Uterus (tissue), 4 donors: ENCODE results near the gene FAM118A. TPM values are rescaled to one million over a fixed set of nuclear protein-coding genes. Genes with fewer than 3 reads are reported as not detected.
"Not testable (repeated sequence)": the region's sequence is repeated elsewhere in the genome, so short reads cannot be mapped to it uniquely, and the experiment has no call there.

Experiments used
- DNase-seq, 2 donors: peaks; one replicate each; pipeline ENCODE4 v3.0.0-alpha.2; 2019 to 2020
- H3K27ac ChIP-seq, 2 donors: fragments of 200-600 bp; sonication (generic); 1 replicate in 1 of 2; 2 replicates in 1 of 2; pipeline ENCODE4 v1.5.1; 2016 to 2018
- H3K27me3 ChIP-seq, 2 donors: fragments of 200-600 bp; sonication (generic); one replicate each; pipeline ENCODE4 v1.5.1; 2018 to 2019; ENCODE audit warnings: control low read depth in 1 of 2
- H3K36me3 ChIP-seq, 2 donors: fragments of 200-600 bp; sonication (generic); one replicate each; pipeline ENCODE4 v1.5.1; 2019; ENCODE audit warnings: control low read depth in 1 of 2
- H3K4me1 ChIP-seq, 2 donors: fragments of 200-600 bp; sonication (generic); one replicate each; pipeline ENCODE4 v1.5.1; 2018 to 2019; ENCODE audit warnings: control low read depth in 1 of 2
- H3K4me3 ChIP-seq, 2 donors: fragments of 200-600 bp; sonication (generic); 1 replicate in 1 of 2; 2 replicates in 1 of 2; pipeline ENCODE4 v1.5.1; 2018 to 2019; ENCODE audit warnings: mild to moderate bottlenecking in 1 of 2
- H3K9me3 ChIP-seq, 2 donors: fragments of 200-600 bp; sonication (generic); one replicate each; pipeline ENCODE4 v1.5.1; 2019; ENCODE audit warnings: control low read depth in 1 of 2
- POLR2A ChIP-seq, 2 donors: fragments of 450-650 bp; IDR thresholded peaks; one replicate each; pipeline ENCODE4 v1.6.1; 2016; ENCODE audit warnings: antibody characterized with exemption in 2 of 2, mild to moderate bottlenecking in 1 of 2, moderate library complexity in 1 of 2
- intact Hi-C: fragments of 100-400 bp; cut with DNase I; formaldehyde crosslinking; loops from one replicate; pipeline ENCODE4 v1.15.1; 2023; ENCODE audit warnings: low total_unique reads
- total RNA-seq, 4 donors: library from RNA; depleted of rRNA in 3 of 4; stranded (reverse); fragments of >200 nt in 3 of 4; gene quantifications; one replicate each; pipeline versions ENCODE4 v1.1.0 to v1.2.4, GENCODE V29; 2014 to 2023
- TF ChIP-seq, protein P1 (sequence below), 4 experiments: fragments of 200-600 bp in 2 of 4; fragments of 450-650 bp in 2 of 4; sonication (generic) in 2 of 4; IDR thresholded peaks; one replicate each; pipeline ENCODE4 v1.5.1; 2016 to 2019; ENCODE audit warnings: antibody characterized with exemption in 4 of 4, mild to moderate bottlenecking in 2 of 4, moderate library complexity in 1 of 4
- donor health status: DM: yes; HTN: yes; CAD: no.

The FAM118A gene
- total RNA-seq, 4 donors from 2014 or later: 16.5 to 97.9 (median 46.7) TPM

DNA sequence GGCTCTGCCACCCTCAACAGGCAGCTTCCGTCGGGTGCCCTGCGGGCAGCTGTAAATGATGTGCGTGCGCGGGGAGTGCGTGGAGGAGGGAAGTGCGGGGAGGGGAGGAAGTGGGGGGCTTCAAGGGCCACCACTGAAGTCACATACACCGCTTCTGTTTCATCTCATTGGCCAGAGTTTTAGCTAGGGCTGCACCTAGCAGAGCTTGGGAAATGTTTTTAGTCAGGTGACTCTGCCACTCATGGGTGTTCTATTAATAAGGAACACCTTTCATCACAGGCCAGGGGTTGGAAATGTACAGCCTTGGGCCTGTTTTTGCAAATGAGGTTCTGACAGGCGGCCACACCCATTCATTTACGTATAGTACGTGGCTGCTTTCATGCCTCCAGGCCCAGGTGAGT, 14.6 kb downstream of the FAM118A start:
- Histone ChIP-seq H3K9me3 (no peaks in the 10 kb centered on the region), H3K36me3 (no peaks in the 10 kb centered on the region), H3K4me3 (no peak overlapping the region), H3K4me1 (no peaks in the 10 kb centered on the region), H3K27ac (no peak overlapping the region), H3K27me3 (no peaks in the 10 kb centered on the region)
- DNase-seq: no peak
- TF ChIP-seq POLR2A (IDR thresholded peaks at IDR 0.05): no peak
- TF ChIP-seq, protein P1, sequence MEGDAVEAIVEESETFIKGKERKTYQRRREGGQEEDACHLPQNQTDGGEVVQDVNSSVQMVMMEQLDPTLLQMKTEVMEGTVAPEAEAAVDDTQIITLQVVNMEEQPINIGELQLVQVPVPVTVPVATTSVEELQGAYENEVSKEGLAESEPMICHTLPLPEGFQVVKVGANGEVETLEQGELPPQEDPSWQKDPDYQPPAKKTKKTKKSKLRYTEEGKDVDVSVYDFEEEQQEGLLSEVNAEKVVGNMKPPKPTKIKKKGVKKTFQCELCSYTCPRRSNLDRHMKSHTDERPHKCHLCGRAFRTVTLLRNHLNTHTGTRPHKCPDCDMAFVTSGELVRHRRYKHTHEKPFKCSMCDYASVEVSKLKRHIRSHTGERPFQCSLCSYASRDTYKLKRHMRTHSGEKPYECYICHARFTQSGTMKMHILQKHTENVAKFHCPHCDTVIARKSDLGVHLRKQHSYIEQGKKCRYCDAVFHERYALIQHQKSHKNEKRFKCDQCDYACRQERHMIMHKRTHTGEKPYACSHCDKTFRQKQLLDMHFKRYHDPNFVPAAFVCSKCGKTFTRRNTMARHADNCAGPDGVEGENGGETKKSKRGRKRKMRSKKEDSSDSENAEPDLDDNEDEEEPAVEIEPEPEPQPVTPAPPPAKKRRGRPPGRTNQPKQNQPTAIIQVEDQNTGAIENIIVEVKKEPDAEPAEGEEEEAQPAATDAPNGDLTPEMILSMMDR (IDR thresholded peaks at IDR 0.05): no peak
- intact Hi-C loops: no loop called here

DNA sequence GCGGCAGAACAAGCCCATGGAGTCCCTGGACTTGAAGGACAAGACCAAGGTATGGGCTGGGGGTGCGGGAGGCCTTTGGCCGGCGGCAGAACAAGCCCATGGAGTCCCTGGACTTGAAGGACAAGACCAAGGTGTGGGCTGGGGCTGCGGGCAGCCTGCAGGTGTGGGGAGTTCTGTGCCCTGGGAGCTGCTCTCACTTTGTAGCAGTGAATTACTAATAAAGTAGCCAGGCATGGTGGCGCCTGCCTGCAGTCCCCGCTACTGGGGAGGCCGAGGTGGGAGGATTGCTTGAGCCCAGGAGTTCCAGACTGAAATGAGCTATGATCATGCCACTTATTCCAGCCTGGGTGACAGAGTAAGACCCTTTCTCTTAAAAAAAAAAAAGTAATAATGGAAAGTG, 18.5 kb downstream of the FAM118A start:
- H3K27me3 ChIP-seq, DNase-seq, H3K4me1 ChIP-seq, intact Hi-C loops, H3K27ac ChIP-seq, H3K36me3 ChIP-seq, H3K9me3 ChIP-seq, H3K4me3 ChIP-seq: not testable (repeated sequence)

DNA sequence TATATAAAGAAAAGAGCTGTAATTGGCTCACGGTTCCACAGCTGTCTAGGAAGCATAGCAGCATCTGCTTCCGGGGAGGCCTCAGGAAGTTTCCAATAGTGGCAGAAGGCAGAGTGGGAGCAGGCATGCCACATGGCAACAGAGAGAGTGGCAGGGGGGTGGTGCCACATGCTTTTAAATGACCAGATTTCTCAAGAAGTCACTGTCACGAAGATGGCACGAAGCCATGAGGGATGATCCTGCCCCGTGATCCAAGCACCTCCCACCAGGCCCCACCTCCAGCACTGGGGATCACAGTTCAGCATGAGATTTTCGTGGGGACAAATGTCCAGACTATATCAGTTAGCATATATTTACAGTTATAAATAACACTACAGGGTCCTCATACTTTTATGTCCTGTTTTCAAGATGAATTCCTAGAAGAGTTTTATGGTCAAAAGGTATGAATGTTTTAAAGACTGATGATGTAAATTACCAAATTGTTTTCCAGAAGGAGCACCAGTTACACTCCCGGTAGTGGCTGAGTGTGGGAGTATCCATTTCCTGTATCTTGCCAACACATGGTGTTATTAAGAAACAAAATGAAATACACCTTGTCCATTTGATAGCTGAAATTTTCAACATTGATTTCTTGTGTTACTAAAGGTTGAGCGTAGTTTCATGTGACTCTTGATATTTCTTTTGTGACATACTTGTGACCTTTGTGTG, 19.2 kb downstream of the FAM118A start:
- H3K4me3 ChIP-seq: no peak overlapping the region
- TF ChIP-seq, protein P1 (IDR thresholded peaks at IDR 0.05): no peak
- TF ChIP-seq POLR2A (IDR thresholded peaks at IDR 0.05): no peak
- DNase-seq: no peak
- H3K4me1 ChIP-seq: no peaks in the 10 kb centered on the region
- no peaks in the 10 kb centered on the region for H3K27me3 ChIP-seq
- intact Hi-C loops: no loop called here
- no peaks in the 10 kb centered on the region for H3K9me3 ChIP-seq
- H3K36me3 ChIP-seq: no peaks in the 10 kb centered on the region
- H3K27ac ChIP-seq: no peak overlapping the region

DNA sequence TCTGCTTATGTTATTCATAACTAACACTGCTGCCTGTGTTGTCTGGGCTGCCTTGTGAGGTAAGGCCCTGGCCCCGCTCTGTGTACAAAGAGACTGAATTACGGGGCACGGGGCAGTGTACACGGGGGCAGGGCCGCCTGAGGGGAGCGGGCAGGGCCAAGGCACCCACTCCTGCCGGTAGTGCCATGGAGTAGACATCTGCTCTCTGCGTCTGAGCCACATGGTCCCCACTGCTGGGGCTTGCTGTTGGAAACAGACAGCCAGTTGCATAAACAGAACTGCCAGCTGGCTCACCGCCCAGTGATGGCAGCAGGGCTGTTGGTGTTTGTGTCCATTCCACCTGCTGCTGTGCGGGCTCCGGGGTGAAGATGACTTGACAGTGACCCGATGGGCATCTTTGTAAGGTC, 19.8 kb downstream of the FAM118A start:
- no peak for DNase-seq
- Histone ChIP-seq H3K27ac (no peak overlapping the region), H3K4me1 (no peaks in the 10 kb centered on the region), H3K9me3 (no peaks in the 10 kb centered on the region), H3K4me3 (no peak overlapping the region), H3K36me3 (no peaks in the 10 kb centered on the region), H3K27me3 (no peaks in the 10 kb centered on the region)
- TF ChIP-seq POLR2A (IDR thresholded peaks at IDR 0.05): no peak
- TF ChIP-seq, protein P1 (IDR thresholded peaks at IDR 0.05): no peak
- intact Hi-C loops: no loop called here

- Histone ChIP-seq H3K27ac (no peak overlapping the region), H3K27me3 (no peaks in the 10 kb centered on the region), H3K4me3 (no peak overlapping the region), H3K36me3 (no peaks in the 10 kb centered on the region), H3K4me1 (no peaks in the 10 kb centered on the region), H3K9me3 (no peaks in the 10 kb centered on the region)
- TF ChIP-seq POLR2A (IDR thresholded peaks at IDR 0.05): no peak
- TF ChIP-seq, protein P1 (IDR thresholded peaks at IDR 0.05): no peak
- intact Hi-C loops: no loop called here
- no peak for DNase-seq
Observed at GRCh38 chr22:45330548-45330947, 20.8 kb downstream of the FAM118A start.

- intact Hi-C loops: no loop called here
- Histone ChIP-seq H3K4me3 (no peak overlapping the region), H3K27ac (no peak overlapping the region), H3K9me3 (no peaks in the 10 kb centered on the region), H3K4me1 (no peaks in the 10 kb centered on the region), H3K27me3 (no peaks in the 10 kb centered on the region), H3K36me3 (no peaks in the 10 kb centered on the region)
- no peak for DNase-seq
- TF ChIP-seq, protein P1 (IDR thresholded peaks at IDR 0.05): no peak
- TF ChIP-seq POLR2A (IDR thresholded peaks at IDR 0.05): no peak
Observed at GRCh38 chr22:45331486-45331885, 21.8 kb downstream of the FAM118A start.
